HUES6 (cell line): ENCODE results near the gene CKB.

Source experiments
- H3K27ac ChIP-seq: 2 replicates; pipeline ENCODE4 v1.7.0; 2013; ENCODE audit warnings: low read depth, mild to moderate bottlenecking, low read length, inconsistent platforms
- H3K27me3 ChIP-seq: 2 replicates; pipeline ENCODE4 v1.6.1; 2013; ENCODE audit warnings: low read length; ENCODE audit not compliant: control insufficient read depth, insufficient read depth
- H3K36me3 ChIP-seq: 2 replicates; pipeline ENCODE4 v1.6.1; 2013; ENCODE audit warnings: low read length; ENCODE audit not compliant: control insufficient read depth, insufficient read depth
- H3K4me1 ChIP-seq: 2 replicates; pipeline ENCODE4 v1.6.1; 2013; ENCODE audit warnings: low read length; ENCODE audit not compliant: control insufficient read depth, insufficient read depth
- H3K4me3 ChIP-seq: 2 replicates; pipeline ENCODE4 v1.5.1; 2013; ENCODE audit warnings: low read depth, low read length
- H3K9ac ChIP-seq: one replicate; pipeline ENCODE4 v1.6.1; 2013; ENCODE audit warnings: mild to moderate bottlenecking, low read length
- H3K9me3 ChIP-seq: 2 replicates; pipeline ENCODE4 v1.6.1; 2013; ENCODE audit warnings: low read depth, low read length; ENCODE audit not compliant: control insufficient read depth, insufficient read depth

CKB gene

DNA sequence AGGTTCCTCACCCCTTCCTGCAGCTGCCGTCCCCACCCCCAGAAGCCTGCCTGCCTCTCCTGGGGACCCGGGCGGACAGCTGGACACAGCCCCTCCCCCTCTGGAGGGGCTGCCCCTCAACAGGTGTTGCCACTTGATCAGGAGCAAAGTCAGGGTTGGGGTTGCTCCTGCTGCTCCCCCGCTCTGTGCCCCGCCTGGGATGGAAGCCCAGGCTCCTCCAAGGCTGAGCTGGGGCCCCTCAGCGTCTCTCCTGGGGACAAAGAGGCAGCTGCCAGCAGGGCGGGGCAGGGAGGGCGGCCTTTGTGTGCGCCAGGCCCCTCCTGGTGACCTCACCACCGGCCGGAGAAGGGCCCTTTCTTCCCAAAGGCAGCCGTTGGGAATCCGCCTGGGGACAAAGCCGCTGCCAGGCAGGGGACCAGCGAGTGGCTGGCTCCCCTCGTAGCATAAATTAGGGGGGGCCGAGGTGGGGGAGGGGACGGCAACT is 20.0 kb upstream of the CKB start:
- Histone ChIP-seq H3K36me3 (no peaks in the 10 kb centered on the region), H3K4me1 (peaks cover 39% of the 10 kb centered on the region), H3K9me3 (no peaks in the 10 kb centered on the region), H3K9ac (peak overlapping the region; percentile 84), H3K4me3 (peak overlapping the region; percentile 54), H3K27me3 (no peaks in the 10 kb centered on the region), H3K27ac (peak overlapping the region; percentile 97)

DNA sequence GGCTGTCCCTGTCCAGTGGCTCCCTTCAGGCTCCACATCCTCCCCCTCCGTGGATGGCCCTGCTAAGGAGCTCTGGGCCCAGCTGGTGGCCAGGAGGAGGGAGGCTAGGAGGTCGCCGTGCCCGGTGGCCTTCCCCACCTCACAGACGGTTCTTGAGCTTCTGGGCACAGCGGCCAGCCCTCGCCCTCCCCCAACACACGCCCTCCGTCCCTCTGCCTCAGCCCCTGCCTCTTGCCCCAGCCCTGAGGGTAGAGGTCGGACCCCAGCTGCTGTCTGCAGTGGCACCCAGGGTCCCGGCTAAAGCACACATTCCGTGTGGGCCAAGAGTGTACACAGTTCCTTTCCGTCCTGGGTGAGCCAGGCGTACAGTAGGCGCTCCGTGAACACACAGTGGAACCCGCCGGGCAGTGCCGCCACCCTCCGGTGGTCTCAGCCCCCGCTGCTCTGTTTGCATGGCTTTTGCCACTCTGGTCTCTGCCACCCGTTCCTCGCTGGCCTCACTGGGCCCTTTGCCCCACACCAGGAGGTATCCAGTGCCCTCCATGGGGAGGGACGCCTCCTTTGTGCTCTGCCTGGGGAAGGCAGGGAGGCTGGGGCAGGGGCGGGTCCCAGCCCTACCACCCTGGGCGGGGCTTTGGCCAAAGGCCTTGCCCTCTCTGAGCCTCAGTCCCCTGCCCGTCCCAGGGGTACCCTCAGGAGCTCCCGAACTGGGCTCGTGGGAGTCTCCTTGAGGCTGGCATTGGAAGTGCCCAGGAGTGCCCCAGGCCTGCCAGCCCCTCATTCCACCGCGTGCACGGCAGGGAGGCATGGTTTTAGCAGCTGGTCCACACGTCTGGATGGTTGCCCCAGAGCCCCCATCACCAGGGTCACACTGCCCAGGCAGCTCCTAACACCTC is 19.3 kb upstream of the CKB start:
- peaks cover 39% of the 10 kb centered on the region for H3K4me1 ChIP-seq
- no peaks in the 10 kb centered on the region for H3K27me3 ChIP-seq
- peak overlapping the region; percentile 54 for H3K4me3 ChIP-seq
- peak overlapping the region; percentile 97 for H3K27ac ChIP-seq
- H3K9ac ChIP-seq = peak overlapping the region; percentile 84
- no peaks in the 10 kb centered on the region for H3K36me3 ChIP-seq
- no peaks in the 10 kb centered on the region for H3K9me3 ChIP-seq

DNA sequence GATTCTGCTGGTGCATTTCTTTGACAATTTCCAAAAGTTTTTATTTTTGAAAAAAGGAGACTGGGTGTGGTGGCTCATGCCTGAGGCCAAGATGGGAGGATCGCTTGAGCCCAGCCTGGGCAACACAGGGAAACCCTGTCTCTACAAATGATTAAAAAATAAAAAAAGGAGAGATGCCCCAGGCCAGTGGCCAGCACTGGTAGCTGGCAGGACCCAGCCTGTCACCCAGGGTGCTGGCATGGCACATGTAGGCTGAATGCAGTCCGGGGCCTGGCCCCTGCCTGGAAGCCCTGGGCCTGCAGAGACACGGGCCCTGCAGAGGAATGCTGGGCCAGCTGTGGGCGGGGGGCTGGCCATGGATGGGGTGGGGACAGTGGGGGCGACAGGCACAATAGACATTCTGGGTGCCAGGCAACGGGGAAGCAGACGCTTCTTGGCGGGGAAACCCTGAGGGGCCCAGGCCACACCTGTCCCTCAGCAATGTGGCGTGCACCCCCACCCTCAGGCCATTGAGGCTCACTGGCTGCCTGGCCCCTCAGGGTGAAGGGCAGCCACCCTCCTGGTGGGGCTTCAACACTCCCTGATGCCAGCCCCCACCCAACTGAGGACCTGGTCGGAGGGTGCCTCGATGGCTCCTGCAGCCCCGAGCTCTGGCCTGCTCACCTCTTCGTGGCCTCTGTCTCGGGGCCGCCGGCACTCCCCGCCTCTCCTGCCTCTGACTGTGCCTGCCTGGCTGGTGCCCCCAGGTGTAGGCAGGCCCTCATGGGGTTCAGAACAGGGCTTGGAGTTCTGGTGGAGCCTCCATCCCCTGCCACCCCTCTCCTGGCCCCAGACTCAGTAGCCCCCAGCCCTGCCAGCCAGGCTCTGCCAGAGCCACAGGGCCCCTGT is 18.4 kb upstream of the CKB start:
- no peaks in the 10 kb centered on the region for H3K27me3 ChIP-seq
- H3K27ac ChIP-seq = no peak overlapping the region
- H3K36me3 ChIP-seq = no peaks in the 10 kb centered on the region
- H3K9me3 ChIP-seq = no peaks in the 10 kb centered on the region
- peaks cover 39% of the 10 kb centered on the region for H3K4me1 ChIP-seq
- no peak overlapping the region for H3K4me3 ChIP-seq
- H3K9ac ChIP-seq = no peak overlapping the region

DNA sequence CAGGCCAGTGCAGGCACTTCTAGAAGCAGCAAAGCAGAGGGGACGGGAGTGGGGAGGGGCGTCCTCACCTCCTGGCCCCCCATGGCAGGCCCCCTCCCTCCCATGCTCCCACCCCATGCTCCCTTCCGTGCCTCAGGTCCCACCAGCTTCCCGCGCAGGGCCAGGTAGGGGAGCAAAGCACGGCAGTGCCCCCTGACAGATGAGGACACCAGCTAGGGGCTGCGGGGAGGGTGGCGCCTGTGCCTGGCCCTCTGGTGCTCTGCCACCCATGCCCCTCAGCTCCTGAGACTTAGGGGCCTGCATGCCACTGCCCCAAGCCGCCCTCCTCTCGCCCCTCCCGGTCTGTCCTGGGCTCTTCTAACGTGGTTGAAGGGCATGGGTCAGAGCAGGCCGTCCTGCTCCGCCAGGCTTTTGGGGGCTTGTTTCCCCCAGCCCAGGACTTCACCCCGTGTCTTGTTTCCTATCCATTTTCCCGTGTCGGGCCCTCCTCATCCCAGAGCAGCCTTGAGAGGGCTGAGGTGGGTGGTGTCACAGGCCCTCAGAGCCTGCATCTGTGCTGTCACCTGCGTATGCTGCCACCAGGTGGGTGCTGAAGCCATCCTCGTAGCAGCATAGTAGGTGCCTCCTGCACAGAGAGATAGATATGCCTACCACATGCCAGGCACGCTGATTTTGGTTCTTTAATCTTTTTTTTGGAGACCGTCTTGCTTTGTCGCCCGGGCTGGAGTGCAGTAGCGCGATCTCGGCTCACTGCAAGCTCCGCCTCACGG is 16.6 kb upstream of the CKB start:
- no peak overlapping the region for H3K4me3 ChIP-seq
- no peaks in the 10 kb centered on the region for H3K9me3 ChIP-seq
- peaks cover 34% of the 10 kb centered on the region for H3K4me1 ChIP-seq
- H3K36me3 ChIP-seq = peaks cover 15% of the 10 kb centered on the region
- H3K27me3 ChIP-seq = no peaks in the 10 kb centered on the region
- no peak overlapping the region for H3K27ac ChIP-seq
- no peak overlapping the region for H3K9ac ChIP-seq

DNA sequence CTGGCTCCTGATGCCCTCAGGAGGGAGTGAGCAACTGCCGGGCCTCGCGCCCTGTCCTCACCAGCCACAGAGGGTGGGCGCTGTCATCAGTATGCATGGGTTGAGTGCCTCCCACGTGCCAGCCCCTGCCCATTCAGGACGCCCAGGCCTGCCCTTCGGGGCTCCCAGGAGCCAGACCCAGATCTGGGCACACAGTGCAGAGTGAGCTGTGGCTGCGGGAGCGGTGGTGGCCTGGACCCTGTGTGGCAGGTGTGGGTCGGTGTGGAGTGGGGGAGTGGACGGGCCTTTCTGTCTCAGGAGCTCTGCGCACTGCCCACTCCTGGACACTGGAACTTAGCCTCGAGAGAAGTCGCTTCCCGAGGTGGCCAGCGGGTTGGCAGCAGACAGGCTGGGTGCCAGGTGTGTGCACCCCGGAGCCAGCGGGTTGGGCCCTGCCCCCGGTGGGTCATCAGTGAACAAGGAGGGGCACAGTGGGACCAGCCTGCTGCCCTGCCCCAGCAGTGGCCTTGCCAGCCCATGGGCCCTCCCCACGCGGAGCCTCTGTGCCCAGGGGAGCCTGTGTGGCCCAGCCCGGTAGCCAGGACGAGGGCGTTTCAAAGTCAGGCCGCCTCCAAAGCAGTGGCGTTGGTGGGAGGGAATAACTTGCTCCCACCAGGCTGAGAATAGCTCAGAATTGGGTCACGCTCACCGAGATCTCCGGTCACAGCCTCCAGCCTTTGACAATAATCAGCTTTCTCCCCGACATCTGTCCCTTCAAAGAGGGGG is 15.8 kb upstream of the CKB start:
- no peaks in the 10 kb centered on the region for H3K9me3 ChIP-seq
- H3K4me3 ChIP-seq = no peak overlapping the region
- H3K27ac ChIP-seq = no peak overlapping the region
- H3K4me1 ChIP-seq = peaks cover 28% of the 10 kb centered on the region
- H3K9ac ChIP-seq = no peak overlapping the region
- no peaks in the 10 kb centered on the region for H3K27me3 ChIP-seq
- peaks cover 18% of the 10 kb centered on the region for H3K36me3 ChIP-seq

DNA sequence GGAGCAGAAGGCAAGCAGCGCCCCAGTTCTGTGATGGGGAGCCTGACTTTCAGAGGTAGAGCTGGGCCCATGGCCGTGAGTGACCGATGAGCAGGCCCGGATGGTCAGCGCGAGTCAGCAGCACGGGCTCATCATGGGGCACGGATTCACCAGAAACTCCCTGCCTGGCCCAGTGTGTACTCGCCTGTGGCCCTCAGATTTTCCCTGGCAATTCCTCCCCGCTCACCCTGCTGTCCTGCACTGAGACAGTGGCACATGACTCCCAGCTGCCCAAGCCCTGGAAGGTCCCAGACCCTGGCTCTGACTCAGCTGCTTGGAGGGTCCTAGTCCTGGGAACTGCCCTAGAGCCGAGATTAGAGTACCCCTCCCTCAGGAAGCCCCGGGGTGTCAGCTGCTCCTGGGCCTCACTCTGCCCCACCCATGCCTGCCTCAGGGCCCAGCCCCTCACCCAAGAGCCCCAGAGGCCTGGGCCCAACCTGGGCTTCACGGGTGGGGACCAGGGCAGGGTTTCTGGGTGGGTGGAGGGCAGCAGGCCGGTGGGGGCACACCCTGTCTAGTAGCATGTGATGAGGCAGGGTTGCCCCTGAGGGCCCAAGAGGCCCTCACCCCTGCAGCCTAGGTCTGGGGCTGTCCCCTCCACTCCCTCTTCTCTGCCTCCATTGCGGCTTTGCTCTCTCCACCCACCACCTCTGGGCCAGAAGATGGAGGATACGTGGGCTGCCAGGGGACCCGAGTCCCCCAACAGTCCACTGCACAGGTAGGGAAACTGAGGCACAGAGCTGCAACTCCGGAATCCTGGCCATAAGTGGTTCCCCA is 14.8 kb upstream of the CKB start:
- H3K27ac ChIP-seq = no peak overlapping the region
- no peak overlapping the region for H3K9ac ChIP-seq
- no peak overlapping the region for H3K4me3 ChIP-seq
- H3K9me3 ChIP-seq = no peaks in the 10 kb centered on the region
- peaks cover 22% of the 10 kb centered on the region for H3K36me3 ChIP-seq
- H3K4me1 ChIP-seq = peaks cover 18% of the 10 kb centered on the region
- H3K27me3 ChIP-seq = no peaks in the 10 kb centered on the region

DNA sequence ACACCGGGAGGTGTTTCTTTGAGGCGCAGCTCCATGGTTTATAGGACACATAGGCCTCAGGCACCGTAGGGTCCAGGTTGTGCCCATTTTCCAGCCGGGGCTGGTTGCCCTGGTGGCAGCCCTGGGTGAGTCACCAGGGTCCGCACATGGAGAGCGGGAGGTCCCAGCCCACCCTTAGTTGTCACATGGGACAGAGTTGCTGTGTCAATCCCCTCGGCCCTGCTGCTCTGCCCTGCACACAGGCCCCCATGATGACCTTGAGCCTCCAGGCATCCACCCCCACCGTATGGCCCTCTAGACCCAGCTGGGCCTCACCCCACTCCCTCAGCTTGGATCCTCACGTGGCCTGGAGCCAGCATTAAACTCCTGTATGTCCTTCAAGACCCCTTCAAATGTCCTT is 14.1 kb upstream of the CKB start:
- no peak overlapping the region for H3K4me3 ChIP-seq

DNA sequence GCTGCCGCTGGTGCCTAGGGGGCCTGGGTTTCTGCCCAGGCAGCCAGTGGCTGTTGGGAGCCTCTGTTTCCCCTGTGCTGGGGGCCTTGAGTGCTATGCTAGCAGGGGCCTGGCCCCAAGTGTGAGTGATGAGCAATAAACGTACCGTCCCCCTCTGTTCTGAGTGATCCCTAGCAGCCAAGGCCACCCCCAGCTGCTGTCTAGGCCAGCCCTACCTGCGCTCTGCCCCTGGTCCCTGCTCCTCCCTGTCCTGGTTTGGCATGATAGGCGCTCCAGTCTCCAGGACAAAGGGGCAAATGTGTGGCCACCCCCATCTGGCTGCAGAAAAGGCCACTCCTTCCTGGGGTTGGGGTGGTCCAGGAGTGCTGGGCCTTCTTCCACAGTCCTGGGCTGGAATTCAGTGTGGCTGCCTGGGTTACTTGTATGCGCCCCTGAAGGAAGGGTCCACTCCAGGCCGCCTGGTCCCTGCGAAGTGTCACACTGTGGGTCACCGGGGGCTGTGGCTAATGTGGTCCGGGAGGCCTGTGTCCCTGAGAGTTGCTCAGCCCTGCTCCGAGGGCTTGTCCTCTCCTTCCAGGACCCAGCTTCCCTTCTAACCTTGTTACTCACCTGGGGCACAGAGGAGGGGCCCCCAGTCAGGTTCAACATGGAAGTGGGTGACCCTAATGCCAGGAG is 13.4 kb upstream of the CKB start:
- Histone ChIP-seq H3K4me1 (peaks cover 5% of the 10 kb centered on the region), H3K4me3 (no peak overlapping the region), H3K27ac (no peak overlapping the region), H3K36me3 (peaks cover 29% of the 10 kb centered on the region), H3K9me3 (no peaks in the 10 kb centered on the region), H3K9ac (no peak overlapping the region), H3K27me3 (no peaks in the 10 kb centered on the region)

More for the DNA sequence above, 14.1 kb upstream of the CKB start:
- peaks cover 12% of the 10 kb centered on the region for H3K4me1 ChIP-seq
- H3K27me3 ChIP-seq = no peaks in the 10 kb centered on the region
- peaks cover 26% of the 10 kb centered on the region for H3K36me3 ChIP-seq
- H3K27ac ChIP-seq = no peak overlapping the region
- H3K9me3 ChIP-seq = no peaks in the 10 kb centered on the region
- no peak overlapping the region for H3K9ac ChIP-seq

DNA sequence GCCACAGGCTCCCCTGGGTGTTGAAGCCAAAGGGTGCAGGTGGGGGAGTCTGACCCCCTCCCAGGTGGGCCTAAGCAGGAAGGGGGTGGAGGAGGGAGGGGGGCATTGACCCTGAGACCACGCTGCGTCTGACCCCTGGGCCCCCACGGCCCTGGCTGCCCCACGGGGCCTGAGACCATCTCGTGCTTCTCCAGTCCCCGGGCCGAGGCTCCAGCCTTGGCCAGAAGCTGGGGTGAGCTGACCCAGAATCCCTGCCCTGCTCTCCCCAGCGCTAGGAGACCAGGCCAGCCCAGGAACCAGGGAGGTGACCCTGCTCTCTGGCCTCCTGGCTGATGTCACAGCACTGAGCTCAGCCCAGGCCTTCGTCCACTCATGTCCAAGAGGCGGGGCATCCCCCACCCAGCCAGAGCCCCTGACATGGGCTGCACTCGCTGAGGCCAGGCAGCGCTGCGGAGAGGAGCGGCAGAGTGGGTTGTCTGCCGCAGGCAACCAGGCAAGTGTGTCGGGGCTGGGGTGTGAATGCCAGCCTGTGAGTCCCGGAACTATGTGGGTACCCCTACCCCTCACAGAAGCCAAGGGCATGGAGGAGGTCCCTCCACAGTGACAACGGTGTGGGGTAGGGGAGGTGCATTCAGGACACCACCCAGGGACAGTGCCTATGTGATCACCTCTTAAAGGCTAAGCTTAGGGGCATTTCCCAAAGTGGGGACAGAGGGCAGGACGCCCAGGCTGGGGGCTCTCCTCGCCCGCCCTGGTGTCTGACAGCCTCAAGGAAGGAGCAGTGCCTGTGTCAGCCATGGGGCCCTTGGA is 12.7 kb upstream of the CKB start:
- Histone ChIP-seq H3K9ac (no peak overlapping the region), H3K36me3 (peaks cover 31% of the 10 kb centered on the region), H3K27me3 (no peaks in the 10 kb centered on the region), H3K27ac (no peak overlapping the region), H3K4me1 (peaks cover 1% of the 10 kb centered on the region), H3K4me3 (no peak overlapping the region), H3K9me3 (no peaks in the 10 kb centered on the region)
